ENCODE results near the gene RAB37.

DNA sequence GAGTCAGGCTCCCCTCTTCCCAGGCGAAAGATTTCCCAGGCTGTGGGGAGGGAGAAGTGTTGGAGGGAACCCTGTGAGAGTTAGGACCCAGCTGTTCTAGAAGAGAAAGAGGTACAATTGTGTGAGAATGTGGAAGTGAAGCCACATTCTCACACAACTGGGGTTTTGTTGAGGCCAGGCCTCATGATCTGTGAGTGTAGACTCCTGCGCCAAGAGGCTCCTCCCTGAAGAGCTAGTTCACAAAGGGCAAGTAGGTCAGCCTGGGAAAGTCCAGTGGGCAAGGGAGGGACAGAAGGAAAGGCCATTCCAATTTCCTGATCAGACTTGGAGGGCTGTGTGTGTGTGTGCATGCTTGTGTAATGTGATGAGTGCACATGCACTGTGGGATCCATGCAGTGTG, 39.5 kb upstream of the RAB37 start:
- TF ChIP-seq, protein P1, sequence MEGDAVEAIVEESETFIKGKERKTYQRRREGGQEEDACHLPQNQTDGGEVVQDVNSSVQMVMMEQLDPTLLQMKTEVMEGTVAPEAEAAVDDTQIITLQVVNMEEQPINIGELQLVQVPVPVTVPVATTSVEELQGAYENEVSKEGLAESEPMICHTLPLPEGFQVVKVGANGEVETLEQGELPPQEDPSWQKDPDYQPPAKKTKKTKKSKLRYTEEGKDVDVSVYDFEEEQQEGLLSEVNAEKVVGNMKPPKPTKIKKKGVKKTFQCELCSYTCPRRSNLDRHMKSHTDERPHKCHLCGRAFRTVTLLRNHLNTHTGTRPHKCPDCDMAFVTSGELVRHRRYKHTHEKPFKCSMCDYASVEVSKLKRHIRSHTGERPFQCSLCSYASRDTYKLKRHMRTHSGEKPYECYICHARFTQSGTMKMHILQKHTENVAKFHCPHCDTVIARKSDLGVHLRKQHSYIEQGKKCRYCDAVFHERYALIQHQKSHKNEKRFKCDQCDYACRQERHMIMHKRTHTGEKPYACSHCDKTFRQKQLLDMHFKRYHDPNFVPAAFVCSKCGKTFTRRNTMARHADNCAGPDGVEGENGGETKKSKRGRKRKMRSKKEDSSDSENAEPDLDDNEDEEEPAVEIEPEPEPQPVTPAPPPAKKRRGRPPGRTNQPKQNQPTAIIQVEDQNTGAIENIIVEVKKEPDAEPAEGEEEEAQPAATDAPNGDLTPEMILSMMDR (IDR thresholded peaks at IDR 0.05): no peak
- TF ChIP-seq ZFX (IDR thresholded peaks at IDR 0.05; ENCODE audit: borderline replicate concordance): no peak

All from 22Rv1 (cell line).